ENCODE data around the gene ACIN1. TPM values are rescaled to one million over a fixed set of nuclear protein-coding genes. Genes with fewer than 3 reads are reported as not detected.
"Not testable (repeated sequence)": the region's sequence is repeated elsewhere in the genome, so short reads cannot be mapped to it uniquely, and the experiment has no call there.

The ACIN1 gene
- total RNA-seq, 1 donor from 2014 or later = 83.4 TPM

DNA sequence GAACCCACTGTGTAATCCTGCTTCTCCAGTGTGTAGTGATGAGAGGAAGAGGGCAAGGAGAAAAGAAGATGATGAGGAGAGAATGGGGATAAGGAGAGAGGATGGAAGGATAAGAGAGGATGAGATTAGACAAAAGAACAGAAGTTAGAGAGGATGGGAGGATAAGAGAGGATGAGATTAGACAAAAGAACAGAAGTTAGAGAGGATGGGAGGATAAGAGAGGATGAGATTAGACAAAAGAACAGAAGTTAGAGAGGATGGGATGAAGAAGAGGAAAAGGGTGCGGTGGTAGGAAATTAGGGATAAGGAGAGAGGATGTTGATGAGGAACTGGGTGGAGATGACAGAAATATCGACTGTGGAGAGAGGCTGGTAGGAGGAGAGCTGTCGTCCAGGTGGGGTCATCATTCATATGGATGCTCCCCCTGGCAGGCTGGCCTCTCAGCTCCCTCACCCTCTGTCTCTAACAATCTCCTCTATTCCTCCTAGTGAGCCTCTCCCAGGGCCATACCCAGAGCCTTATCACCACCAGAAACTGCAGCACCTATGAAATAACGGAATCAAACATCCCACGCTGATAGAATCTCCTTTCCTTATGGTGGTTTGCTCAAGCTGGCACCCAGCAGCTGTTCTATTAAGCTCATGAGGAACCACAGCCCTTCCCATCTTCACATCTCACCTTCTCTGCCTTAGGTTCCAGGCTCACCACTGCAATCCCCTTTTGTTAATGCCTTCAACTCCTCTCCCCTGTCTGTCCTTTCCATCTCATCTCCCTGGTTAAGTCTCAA lies 15.8 kb upstream of the ACIN1 start:
- Histone ChIP-seq H3K27me3 (ENCODE audit: control insufficient read depth, insufficient read depth, low read length) (peaks cover 6% of the 10 kb centered on the region), H3K4me3 (ENCODE audit: low read depth, low read length) (no peak overlapping the region), H3K36me3 (ENCODE audit: control insufficient read depth, insufficient read depth, low read length) (no peaks in the 10 kb centered on the region)
- DNase-seq (ENCODE audit: low read depth) = no peak
- TF ChIP-seq, protein P1, sequence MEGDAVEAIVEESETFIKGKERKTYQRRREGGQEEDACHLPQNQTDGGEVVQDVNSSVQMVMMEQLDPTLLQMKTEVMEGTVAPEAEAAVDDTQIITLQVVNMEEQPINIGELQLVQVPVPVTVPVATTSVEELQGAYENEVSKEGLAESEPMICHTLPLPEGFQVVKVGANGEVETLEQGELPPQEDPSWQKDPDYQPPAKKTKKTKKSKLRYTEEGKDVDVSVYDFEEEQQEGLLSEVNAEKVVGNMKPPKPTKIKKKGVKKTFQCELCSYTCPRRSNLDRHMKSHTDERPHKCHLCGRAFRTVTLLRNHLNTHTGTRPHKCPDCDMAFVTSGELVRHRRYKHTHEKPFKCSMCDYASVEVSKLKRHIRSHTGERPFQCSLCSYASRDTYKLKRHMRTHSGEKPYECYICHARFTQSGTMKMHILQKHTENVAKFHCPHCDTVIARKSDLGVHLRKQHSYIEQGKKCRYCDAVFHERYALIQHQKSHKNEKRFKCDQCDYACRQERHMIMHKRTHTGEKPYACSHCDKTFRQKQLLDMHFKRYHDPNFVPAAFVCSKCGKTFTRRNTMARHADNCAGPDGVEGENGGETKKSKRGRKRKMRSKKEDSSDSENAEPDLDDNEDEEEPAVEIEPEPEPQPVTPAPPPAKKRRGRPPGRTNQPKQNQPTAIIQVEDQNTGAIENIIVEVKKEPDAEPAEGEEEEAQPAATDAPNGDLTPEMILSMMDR (IDR thresholded peaks at IDR 0.05; ENCODE audit: insufficient read depth, low read length, poor library complexity, severe bottlenecking) = no peak

DNA sequence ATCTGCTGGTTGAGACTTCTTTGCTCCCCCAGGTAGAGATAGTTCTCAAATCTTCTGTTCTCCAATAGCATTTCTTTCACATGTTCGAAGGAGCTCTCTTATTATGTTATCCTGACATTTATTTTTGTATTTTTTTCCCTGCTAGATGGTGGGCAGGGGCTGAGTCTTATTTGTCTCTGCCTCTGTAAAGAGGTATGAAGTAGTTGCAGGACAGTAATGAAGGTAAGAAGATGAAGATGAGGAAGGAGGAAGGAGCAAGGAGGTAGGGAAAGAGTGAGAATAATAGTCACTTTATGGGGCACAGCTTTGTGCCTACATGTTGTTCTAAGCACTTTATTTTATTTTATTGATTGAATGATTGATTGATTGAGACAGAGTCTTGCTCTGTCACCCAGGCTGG lies 14.8 kb upstream of the ACIN1 start:
- TF ChIP-seq, protein P1 (IDR thresholded peaks at IDR 0.05; ENCODE audit: insufficient read depth, low read length, poor library complexity, severe bottlenecking) = no peak
- Histone ChIP-seq H3K27me3 (ENCODE audit: control insufficient read depth, insufficient read depth, low read length) (peaks cover 6% of the 10 kb centered on the region), H3K4me3 (ENCODE audit: low read depth, low read length) (no peak overlapping the region), H3K36me3 (ENCODE audit: control insufficient read depth, insufficient read depth, low read length) (no peaks in the 10 kb centered on the region)
- DNase-seq (ENCODE audit: low read depth) = no peak

DNA sequence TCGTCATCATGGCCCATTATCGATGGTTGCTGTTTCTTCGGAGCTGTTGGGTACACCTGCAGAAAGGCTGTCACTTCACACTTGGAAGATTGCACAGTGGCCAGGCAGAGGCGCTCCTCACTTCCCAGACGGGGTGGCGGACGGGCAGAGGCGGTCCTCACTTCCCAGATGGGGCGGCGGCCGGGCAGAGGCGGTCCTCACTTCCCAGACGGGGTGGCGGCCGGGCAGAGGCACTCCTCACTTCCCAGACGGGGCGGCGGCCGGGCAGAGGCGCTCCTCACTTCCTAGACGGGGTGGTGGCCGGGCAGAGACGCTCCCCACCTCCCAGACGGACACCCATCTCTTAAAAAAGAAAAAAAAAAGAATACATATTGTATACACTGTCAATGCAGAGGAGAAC lies 13.2 kb upstream of the ACIN1 start:
- H3K36me3 ChIP-seq (ENCODE audit: control insufficient read depth, insufficient read depth, low read length); DNase-seq (ENCODE audit: low read depth); H3K27me3 ChIP-seq (ENCODE audit: control insufficient read depth, insufficient read depth, low read length); H3K4me3 ChIP-seq (ENCODE audit: low read depth, low read length): not testable (repeated sequence)

DNA sequence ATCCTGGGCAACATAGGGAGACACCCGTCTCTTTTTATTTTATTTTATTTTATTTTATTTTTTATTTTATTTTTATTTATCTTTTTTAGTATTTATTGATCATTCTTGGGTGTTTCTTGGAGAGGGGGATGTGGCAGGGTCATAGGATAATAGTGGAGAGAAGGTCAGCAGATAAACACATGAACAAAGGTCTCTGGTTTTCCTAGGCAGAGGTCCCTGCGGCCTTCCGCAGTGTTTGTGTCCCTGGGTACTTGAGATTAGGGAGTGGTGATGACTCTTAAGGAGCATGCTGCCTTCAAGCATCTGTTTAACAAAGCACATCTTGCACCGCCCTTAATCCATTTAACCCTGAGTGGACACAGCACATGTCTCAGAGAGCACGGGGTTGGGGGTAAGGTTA lies 12.7 kb upstream of the ACIN1 start:
- not testable (repeated sequence) for H3K27me3 ChIP-seq (ENCODE audit: control insufficient read depth, insufficient read depth, low read length); H3K4me3 ChIP-seq (ENCODE audit: low read depth, low read length); H3K36me3 ChIP-seq (ENCODE audit: control insufficient read depth, insufficient read depth, low read length); DNase-seq (ENCODE audit: low read depth)

DNA sequence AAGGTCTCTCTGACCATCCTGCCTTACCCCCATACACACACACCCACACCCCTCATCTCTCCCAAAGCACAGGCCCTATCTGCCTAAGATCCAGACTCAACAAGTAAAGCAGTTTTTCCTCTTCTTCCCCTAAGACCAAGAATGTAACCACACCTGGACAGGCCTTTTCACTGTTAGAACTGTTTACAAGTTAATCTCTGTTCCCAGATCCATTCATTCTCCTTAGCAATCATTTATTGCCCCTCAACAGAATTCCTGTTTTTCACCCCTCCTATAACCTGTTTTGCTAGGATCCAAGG lies 11.8 kb upstream of the ACIN1 start:
- no peak overlapping the region for H3K4me3 ChIP-seq (ENCODE audit: low read depth, low read length)
- TF ChIP-seq, protein P1 (IDR thresholded peaks at IDR 0.05; ENCODE audit: insufficient read depth, low read length, poor library complexity, severe bottlenecking) = no peak
- no peak for DNase-seq (ENCODE audit: low read depth)
- no peaks in the 10 kb centered on the region for H3K36me3 ChIP-seq (ENCODE audit: control insufficient read depth, insufficient read depth, low read length)
- H3K27me3 ChIP-seq (ENCODE audit: control insufficient read depth, insufficient read depth, low read length) = peaks cover 6% of the 10 kb centered on the region

DNA sequence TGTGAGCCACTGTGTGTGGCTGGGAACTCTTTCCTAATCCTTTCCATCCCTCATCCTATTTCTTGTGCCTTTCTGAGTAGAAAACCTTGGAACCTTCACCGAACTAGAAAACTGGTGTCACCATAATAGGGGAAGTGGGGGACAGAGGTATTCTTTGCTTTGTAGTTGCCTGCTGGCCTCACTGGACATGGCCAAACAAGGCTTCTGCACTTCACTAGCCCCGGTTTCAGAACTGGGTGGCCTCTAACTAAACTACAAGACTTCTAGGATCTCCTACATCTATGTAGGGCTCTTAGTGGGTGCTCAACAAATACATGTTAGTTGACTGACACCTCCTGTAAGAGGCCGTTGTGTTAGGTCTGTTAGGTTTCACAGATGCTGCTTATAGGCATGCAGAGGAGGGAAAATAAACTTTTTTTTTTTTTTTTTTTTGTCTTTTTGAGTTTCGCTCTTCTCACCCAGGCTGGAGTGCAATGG lies 10.4 kb upstream of the ACIN1 start:
- Histone ChIP-seq H3K27me3 (ENCODE audit: control insufficient read depth, insufficient read depth, low read length) (no peaks in the 10 kb centered on the region), H3K36me3 (ENCODE audit: control insufficient read depth, insufficient read depth, low read length) (no peaks in the 10 kb centered on the region), H3K4me3 (ENCODE audit: low read depth, low read length) (no peak overlapping the region)
- TF ChIP-seq, protein P1 (IDR thresholded peaks at IDR 0.05; ENCODE audit: insufficient read depth, low read length, poor library complexity, severe bottlenecking) = no peak
- no peak for DNase-seq (ENCODE audit: low read depth)

Measured in kidney epithelial cell (primary cell).